OCI-LY7 (cell line): ENCODE results near the gene TRAM2. TPM values are rescaled to one million over a fixed set of nuclear protein-coding genes. Genes with fewer than 3 reads are reported as not detected.

Source experiments
- BruUV-seq: library from RNA; stranded (reverse); fragments of 400-500 nt; replicated peaks from 2 replicates; lab custom pipeline; 2021; lab: Mats Ljungman, UMichigan
- CTCF ChIA-PET: fragments of 300-600 bp; sonication (Branson Sonifier 250); formaldehyde crosslinking; loops from one replicate; lab custom pipeline; 2022; ENCODE audit warnings: antibody characterized with exemption; ENCODE audit not compliant: unreplicated experiment; lab: Charles Lee
- POLR2A ChIA-PET: fragments of 300-600 bp; sonication (Branson Sonifier 250); formaldehyde crosslinking; loops from one replicate; lab custom pipeline; 2022; ENCODE audit warnings: antibody characterized with exemption; lab: Charles Lee
- DNase-seq: peaks from one replicate; pipeline ENCODE4 v3.0.0-alpha.2; 2015; ENCODE audit warnings: low spot score
- H2AFZ ChIP-seq: fragments of 200-600 bp; sonication (generic), shearing (Covaris generic); 2 replicates; pipeline ENCODE4 v1.6.1; 2014; ENCODE audit warnings: mild to moderate bottlenecking, antibody characterized with exemption, low read length, moderate library complexity
- H3K27ac ChIP-seq: fragments of 200-600 bp; sonication (generic); 2 replicates; pipeline ENCODE4 v1.5.1; 2014; ENCODE audit warnings: mixed run types, low read depth, mild to moderate bottlenecking, moderate library complexity, low read length, inconsistent platforms; ENCODE audit not compliant: poor library complexity, severe bottlenecking
- H3K36me3 ChIP-seq: fragments of 200-600 bp; sonication (generic); 2 replicates; pipeline ENCODE4 v1.6.1; 2014; ENCODE audit warnings: mild to moderate bottlenecking, antibody characterized with exemption, low read length, moderate library complexity, mixed read lengths; ENCODE audit not compliant: insufficient read depth
- H3K4me1 ChIP-seq: fragments of 200-600 bp; sonication (generic); 2 replicates; pipeline ENCODE4 v1.5.1; 2014; ENCODE audit warnings: mild to moderate bottlenecking, low read length; ENCODE audit not compliant: insufficient read depth, poor library complexity, severe bottlenecking
- H3K4me2 ChIP-seq: fragments of 200-600 bp; sonication (generic); 2 replicates; pipeline ENCODE4 v1.6.1; 2014; ENCODE audit warnings: mild to moderate bottlenecking, low read length
- H3K4me3 ChIP-seq: fragments of 200-600 bp; sonication (generic); 2 replicates; pipeline ENCODE4 v1.5.1; 2014; ENCODE audit warnings: mild to moderate bottlenecking, low read depth, low read length; ENCODE audit not compliant: poor library complexity, severe bottlenecking
- H3K79me2 ChIP-seq: fragments of 200-600 bp; sonication (generic); 2 replicates; pipeline ENCODE4 v1.6.1; 2016; ENCODE audit warnings: low read depth, mild to moderate bottlenecking, low read length, moderate library complexity, mixed read lengths; ENCODE audit not compliant: insufficient read depth
- H3K9me2 ChIP-seq: fragments of 200-600 bp; sonication (generic); 2 replicates; pipeline ENCODE4 v1.6.1; 2016; ENCODE audit warnings: mild to moderate bottlenecking, low read length, mixed read lengths; ENCODE audit not compliant: insufficient read depth
- H3K9me3 ChIP-seq: fragments of 200-600 bp; sonication (generic); 2 replicates; pipeline ENCODE4 v1.6.1; 2014; ENCODE audit warnings: mild to moderate bottlenecking, mixed run types, low read length, mixed read lengths
- H4K20me1 ChIP-seq: fragments of 200-600 bp; sonication (generic); 2 replicates; pipeline ENCODE4 v1.6.1; 2014; ENCODE audit warnings: mild to moderate bottlenecking, antibody characterized with exemption, low read length, moderate library complexity, mixed read lengths; ENCODE audit not compliant: insufficient read depth
- CTCF ChIP-seq: fragments of 200-600 bp; sonication (generic); conservative IDR thresholded peaks from 2 replicates; pipeline ENCODE4 v1.5.1; 2014; ENCODE audit warnings: mild to moderate bottlenecking, antibody characterized with exemption, low read length, moderate library complexity, mixed read lengths
- EZH2phosphoT487 ChIP-seq: fragments of 200-600 bp; sonication (generic); IDR thresholded peaks from 2 replicates; pipeline ENCODE4 v1.6.1; 2018; ENCODE audit warnings: low read depth, borderline replicate concordance, mild to moderate bottlenecking, mixed run types, antibody characterized with exemption, low read length, moderate library complexity, mixed read lengths
- intact Hi-C: fragments of 100-400 bp; cut with micrococcal nuclease; formaldehyde crosslinking; loops from one replicate; pipeline ENCODE4 v1.10.0; 2022; ENCODE audit not compliant: unreplicated experiment
- total RNA-seq, 2 experiments: library from RNA; depleted of rRNA in 1 of 2; stranded (reverse); fragments of >200 nt in 1 of 2; shearing (Covaris generic) in 1 of 2; gene quantifications; 2 replicates each; pipeline ENCODE4 v1.2.3, GENCODE V29; 2014 to 2022

Gene TRAM2
- total RNA-seq, 2 experiments from 2014 or later = 19.3 to 38.2 TPM

DNA sequence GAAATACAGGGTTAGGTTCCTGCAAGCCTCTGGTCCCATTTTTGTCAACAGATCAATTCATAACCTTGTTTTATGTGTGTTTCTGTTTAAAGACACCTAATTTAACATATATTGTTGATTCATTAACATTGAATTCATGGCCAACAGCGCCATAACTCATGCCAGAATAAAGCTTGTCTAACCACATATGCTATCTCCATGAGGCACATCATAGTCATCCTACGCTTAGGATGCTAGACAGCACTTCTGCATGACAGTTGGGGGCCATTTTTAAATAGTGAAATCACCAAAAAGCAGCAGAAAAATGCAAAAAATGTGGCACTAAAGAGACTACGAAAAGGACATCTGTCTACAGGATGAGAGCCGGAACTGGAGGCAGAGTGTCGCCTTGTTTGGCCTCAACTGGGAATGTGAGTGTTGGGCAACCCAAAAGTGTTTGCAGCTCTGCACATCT is 37.9 kb downstream of the TRAM2 start:
- Histone ChIP-seq H3K9me3 (no peaks in the 10 kb centered on the region), H2AFZ (no peak overlapping the region), H3K9me2 (no peaks in the 10 kb centered on the region), H3K27ac (peak overlapping the region; percentile 95), H3K4me2 (peak overlapping the region; percentile 91), H3K4me3 (no peak overlapping the region), H3K36me3 (peaks cover 14% of the 10 kb centered on the region), H4K20me1 (no peaks in the 10 kb centered on the region), H3K79me2 (peaks cover 44% of the 10 kb centered on the region), H3K4me1 (peaks cover 75% of the 10 kb centered on the region)
- no peak for TF ChIP-seq CTCF
- TF ChIP-seq EZH2phosphoT487 = no peak
- intact Hi-C loops = no loop called here
- CTCF ChIA-PET = interaction anchor here (1.3 to 2.2 kb wide), 3 partner anchors 11 to 14 kb away, joined by 3 to 5 read pairs (median 4); no protein-coding TSS in a partner anchor
- BruUV-seq = no TSS peak
- DNase-seq = no peak
- POLR2A ChIA-PET = interaction anchor here (0.7 to 9.5 kb wide), 6 partner anchors 12 to 464 kb away, joined by 3 to 72 read pairs (median 6); no protein-coding TSS in a partner anchor

- no peaks in the 10 kb centered on the region for H4K20me1 ChIP-seq
- peak overlapping the region; percentile 91 for H3K4me2 ChIP-seq
- ChIA-PET CTCF (interaction anchor here (1.0 to 1.8 kb wide), 3 partner anchors 12 to 125 kb away, joined by 3 to 4 read pairs (median 3); no protein-coding TSS in a partner anchor), POLR2A (interaction anchor here (0.5 to 9.5 kb wide), 8 partner anchors 11 to 119 kb away, joined by 3 to 72 read pairs (median 7); partner anchors contain the start of gene EFHC1)
- H3K79me2 ChIP-seq = peaks cover 38% of the 10 kb centered on the region
- H2AFZ ChIP-seq = no peak overlapping the region
- H3K36me3 ChIP-seq = peaks cover 19% of the 10 kb centered on the region
- intact Hi-C loops = no loop called here
- TF ChIP-seq EZH2phosphoT487 (no peak), CTCF (no peak)
- no TSS peak for BruUV-seq
- no peaks in the 10 kb centered on the region for H3K9me2 ChIP-seq
- H3K27ac ChIP-seq = peak overlapping the region; percentile 95
- H3K4me1 ChIP-seq = peaks cover 74% of the 10 kb centered on the region
- no peaks in the 10 kb centered on the region for H3K9me3 ChIP-seq
- DNase-seq = no peak
- H3K4me3 ChIP-seq = peak overlapping the region; percentile 55
Observed at GRCh38 chr6:52538252-52538900, 38.5 kb downstream of the TRAM2 start.
